ENCODE results near the gene DDX43.
"Not testable (repeated sequence)": the region's sequence is repeated elsewhere in the genome, so short reads cannot be mapped to it uniquely, and the experiment has no call there.

Gene DDX43

DNA sequence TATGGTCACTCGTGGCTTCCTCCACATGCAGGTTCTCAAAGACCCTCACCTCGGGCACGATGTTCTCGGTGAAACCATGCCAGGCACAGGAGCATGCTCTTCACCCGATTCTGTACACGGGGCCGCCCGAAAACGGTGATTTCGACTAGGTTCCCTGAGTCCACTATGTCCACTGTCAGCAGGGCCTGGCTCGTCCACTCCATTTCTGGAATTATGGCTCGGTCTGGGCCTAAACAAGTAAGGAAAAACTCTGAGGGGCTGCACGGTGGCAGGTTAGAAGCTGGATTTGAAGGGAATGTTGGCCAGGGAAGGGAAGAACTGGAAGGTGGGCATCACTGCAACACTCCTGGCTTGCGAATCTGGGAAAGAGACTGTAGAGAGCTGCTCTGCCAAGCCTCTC, 25.5 kb upstream of the DDX43 start:
- Histone ChIP-seq H3K36me3 (no peaks in the 10 kb centered on the region), H3K9me3 (ENCODE audit: severe bottlenecking) (no peaks in the 10 kb centered on the region), H3K27me3 (ENCODE audit: insufficient read depth, low read depth, severe bottlenecking) (no peaks in the 10 kb centered on the region), H3K4me3 (ENCODE audit: low read depth, low read length) (no peak overlapping the region), H3K27ac (no peak overlapping the region)
- DNase-seq: no peak
- TF ChIP-seq, protein P1, sequence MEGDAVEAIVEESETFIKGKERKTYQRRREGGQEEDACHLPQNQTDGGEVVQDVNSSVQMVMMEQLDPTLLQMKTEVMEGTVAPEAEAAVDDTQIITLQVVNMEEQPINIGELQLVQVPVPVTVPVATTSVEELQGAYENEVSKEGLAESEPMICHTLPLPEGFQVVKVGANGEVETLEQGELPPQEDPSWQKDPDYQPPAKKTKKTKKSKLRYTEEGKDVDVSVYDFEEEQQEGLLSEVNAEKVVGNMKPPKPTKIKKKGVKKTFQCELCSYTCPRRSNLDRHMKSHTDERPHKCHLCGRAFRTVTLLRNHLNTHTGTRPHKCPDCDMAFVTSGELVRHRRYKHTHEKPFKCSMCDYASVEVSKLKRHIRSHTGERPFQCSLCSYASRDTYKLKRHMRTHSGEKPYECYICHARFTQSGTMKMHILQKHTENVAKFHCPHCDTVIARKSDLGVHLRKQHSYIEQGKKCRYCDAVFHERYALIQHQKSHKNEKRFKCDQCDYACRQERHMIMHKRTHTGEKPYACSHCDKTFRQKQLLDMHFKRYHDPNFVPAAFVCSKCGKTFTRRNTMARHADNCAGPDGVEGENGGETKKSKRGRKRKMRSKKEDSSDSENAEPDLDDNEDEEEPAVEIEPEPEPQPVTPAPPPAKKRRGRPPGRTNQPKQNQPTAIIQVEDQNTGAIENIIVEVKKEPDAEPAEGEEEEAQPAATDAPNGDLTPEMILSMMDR (IDR thresholded peaks at IDR 0.05; ENCODE audit: low read depth, low read length): no peak

DNA sequence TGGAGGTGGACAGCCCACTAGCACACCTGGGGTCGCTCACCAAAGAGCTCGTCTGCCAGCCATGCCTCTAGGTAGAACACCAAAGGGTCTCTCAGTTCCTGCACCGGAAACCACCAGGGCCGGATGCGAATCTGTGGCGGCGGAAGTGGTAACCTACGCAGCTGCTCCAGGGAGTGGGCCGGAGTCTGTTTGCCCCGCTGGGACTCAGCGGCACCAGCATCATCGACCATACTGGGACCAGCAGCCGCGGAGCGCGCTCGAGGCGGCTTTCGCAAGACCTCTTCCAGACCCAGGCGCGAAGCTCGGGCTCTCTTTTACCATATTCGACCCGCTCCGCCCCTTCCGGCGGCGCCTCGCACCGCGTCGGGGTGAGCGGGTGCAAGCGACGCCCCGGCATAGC, 25.1 kb upstream of the DDX43 start, which contains the start of gene OOEP:
TSS of gene OOEP (minus strand) at position 335 of the 400 bp plus-strand sequence. CDS start at position 230, 105 bp downstream.
- H3K36me3 ChIP-seq: no peaks in the 10 kb centered on the region
- no peak within 1 kb of the TSS for H3K4me3 ChIP-seq (ENCODE audit: low read depth, low read length)
- no peaks in the 10 kb centered on the region for H3K27me3 ChIP-seq (ENCODE audit: insufficient read depth, low read depth, severe bottlenecking)
- no peak within 1 kb of the TSS for H3K27ac ChIP-seq
- no peaks in the 10 kb centered on the region for H3K9me3 ChIP-seq (ENCODE audit: severe bottlenecking)
- TF ChIP-seq, protein P1 (IDR thresholded peaks at IDR 0.05; ENCODE audit: low read depth, low read length): no peak
- no peak for DNase-seq

DNA sequence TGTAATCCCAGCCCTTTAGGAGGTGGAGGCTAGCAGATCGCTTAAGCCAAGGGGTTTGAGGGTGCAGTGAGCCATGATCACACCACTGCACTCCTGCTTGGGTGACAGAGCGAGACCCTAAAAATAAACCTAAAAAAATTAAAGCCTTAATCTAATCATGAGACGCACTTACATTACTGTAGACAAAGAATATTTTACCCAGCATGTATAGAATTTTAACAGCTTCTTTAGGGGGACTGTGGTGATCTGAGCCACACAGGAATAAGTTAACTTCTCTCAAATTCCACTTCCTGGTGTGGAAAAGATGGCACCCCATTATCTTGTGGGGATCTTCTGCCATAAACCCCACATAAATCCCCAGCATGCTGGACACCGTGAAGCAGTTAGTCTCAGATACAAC, 22.6 kb upstream of the DDX43 start:
- TF ChIP-seq, protein P1 (IDR thresholded peaks at IDR 0.05; ENCODE audit: low read depth, low read length): no peak
- Histone ChIP-seq H3K36me3 (no peaks in the 10 kb centered on the region), H3K27ac (no peak overlapping the region), H3K9me3 (ENCODE audit: severe bottlenecking) (no peaks in the 10 kb centered on the region), H3K27me3 (ENCODE audit: insufficient read depth, low read depth, severe bottlenecking) (no peaks in the 10 kb centered on the region), H3K4me3 (ENCODE audit: low read depth, low read length) (no peak overlapping the region)
- no peak for DNase-seq

DNA sequence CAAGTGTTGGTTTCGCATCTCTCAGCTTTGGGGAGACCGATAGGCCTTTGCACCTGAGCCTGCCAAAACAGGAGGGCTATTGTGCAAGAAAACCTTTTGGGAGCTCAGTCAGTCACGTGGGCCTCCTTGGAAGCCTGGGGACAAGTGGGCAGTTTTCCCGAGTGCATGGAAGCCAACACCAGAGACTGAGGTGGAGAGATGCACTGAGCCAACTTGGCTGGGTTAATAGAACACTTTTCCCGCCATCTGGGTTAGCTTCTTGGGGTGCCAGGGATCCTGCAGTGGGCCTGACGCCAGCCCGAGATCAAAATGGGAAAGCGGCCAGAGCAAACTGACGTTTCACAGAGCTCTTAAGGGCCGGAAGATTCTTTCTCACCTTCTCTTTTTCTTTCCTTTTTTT, 22.1 kb upstream of the DDX43 start:
- TF ChIP-seq, protein P1 (IDR thresholded peaks at IDR 0.05; ENCODE audit: low read depth, low read length): no peak
- DNase-seq: no peak
- H3K27me3 ChIP-seq (ENCODE audit: insufficient read depth, low read depth, severe bottlenecking): no peaks in the 10 kb centered on the region

DNA sequence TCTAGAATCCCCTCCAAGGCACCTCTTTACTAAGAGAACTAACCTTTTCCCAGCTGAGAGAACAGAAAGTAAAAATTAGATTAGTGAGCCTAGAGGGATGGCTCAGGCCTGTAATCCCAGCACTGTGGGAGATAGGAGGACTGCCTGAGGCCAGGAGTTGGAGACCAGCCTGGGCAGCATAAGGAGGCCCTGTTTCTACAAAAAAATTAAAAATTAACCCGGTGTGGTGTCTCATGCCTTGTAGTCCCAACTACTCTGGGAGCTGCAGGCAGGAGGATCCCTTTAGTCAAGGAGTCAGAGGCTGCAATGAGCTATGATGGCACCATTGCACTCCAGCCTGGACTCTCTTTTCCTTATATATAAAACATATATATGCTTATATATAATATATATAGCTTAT, 19.4 kb upstream of the DDX43 start:
- Histone ChIP-seq H3K9me3 (ENCODE audit: severe bottlenecking) (no peaks in the 10 kb centered on the region), H3K27me3 (ENCODE audit: insufficient read depth, low read depth, severe bottlenecking) (no peaks in the 10 kb centered on the region), H3K36me3 (no peaks in the 10 kb centered on the region), H3K4me3 (ENCODE audit: low read depth, low read length) (no peak overlapping the region), H3K27ac (no peak overlapping the region)
- no peak for DNase-seq
- TF ChIP-seq, protein P1 (IDR thresholded peaks at IDR 0.05; ENCODE audit: low read depth, low read length): no peak

More for the DNA sequence above, 22.1 kb upstream of the DDX43 start:
- H3K9me3 ChIP-seq (ENCODE audit: severe bottlenecking): no peaks in the 10 kb centered on the region
- no peak overlapping the region for H3K4me3 ChIP-seq (ENCODE audit: low read depth, low read length)
- H3K27ac ChIP-seq: no peak overlapping the region
- H3K36me3 ChIP-seq: no peaks in the 10 kb centered on the region

DNA sequence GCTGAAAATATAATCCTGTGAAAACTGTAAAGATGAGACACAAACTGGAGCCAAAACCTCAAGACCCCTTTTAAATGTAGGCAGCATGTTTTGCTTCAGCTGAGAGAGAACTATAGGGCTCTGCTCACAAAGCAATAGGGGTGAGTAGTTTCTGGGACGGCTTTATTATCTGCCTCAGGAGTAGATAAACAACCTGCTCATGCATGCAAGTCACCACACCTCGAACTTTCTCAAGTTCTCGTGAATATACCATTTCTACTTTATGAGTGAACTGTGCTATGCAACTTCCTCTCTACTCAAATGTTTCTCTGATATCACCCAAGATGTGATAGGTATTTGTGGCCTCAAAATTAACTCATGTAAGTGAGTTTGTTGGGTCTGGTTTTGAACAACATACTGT, 17.4 kb upstream of the DDX43 start:
- no peak for DNase-seq
- Histone ChIP-seq H3K9me3 (ENCODE audit: severe bottlenecking) (no peaks in the 10 kb centered on the region), H3K36me3 (no peaks in the 10 kb centered on the region), H3K27ac (no peak overlapping the region), H3K4me3 (ENCODE audit: low read depth, low read length) (no peak overlapping the region), H3K27me3 (ENCODE audit: insufficient read depth, low read depth, severe bottlenecking) (no peaks in the 10 kb centered on the region)
- TF ChIP-seq, protein P1 (IDR thresholded peaks at IDR 0.05; ENCODE audit: low read depth, low read length): no peak

DNA sequence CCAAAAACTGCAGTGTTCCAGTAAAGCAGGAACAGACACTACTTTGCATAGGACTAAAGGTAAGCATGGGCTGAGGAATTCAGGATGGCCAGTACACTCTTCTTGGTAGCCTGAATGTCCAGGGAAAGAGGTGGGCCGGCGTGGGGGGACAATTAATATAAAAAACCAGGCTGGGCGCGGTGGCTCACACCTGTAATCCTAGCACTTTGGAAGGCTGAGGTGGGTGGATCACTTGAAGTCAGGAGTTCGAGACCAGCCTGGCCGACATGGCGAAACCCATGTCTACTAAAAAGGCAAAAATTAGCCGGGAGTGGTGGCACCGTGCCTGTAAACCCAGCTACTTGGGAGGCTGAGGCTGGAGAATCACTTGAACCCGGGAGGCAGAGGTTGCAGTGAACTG, 13.1 kb upstream of the DDX43 start:
- not testable (repeated sequence) for H3K36me3 ChIP-seq; DNase-seq; H3K27ac ChIP-seq; H3K4me3 ChIP-seq (ENCODE audit: low read depth, low read length); H3K27me3 ChIP-seq (ENCODE audit: insufficient read depth, low read depth, severe bottlenecking); H3K9me3 ChIP-seq (ENCODE audit: severe bottlenecking)

Measured in WERI-Rb-1 (cell line).